IMR-90 (cell line): Measurements from ENCODE around the gene SLC24A3. TPM values are rescaled to one million over a fixed set of nuclear protein-coding genes. Genes with fewer than 3 reads are reported as not detected.

Experiments used
- ATAC-seq: fragments of 200-7000 bp; cut with Tn5 transposase; 2 replicates; pipeline ENCODE4 v1.9.1; 2020; ENCODE audit warnings: low read depth, mild to moderate bottlenecking, moderate library complexity
- BruUV-seq: library from RNA; stranded (reverse); fragments of 400-500 nt; replicated peaks from 2 replicates; lab custom pipeline; 2021; lab: Mats Ljungman, UMichigan
- CTCF ChIA-PET: fragments of 300-600 bp; formaldehyde crosslinking; extraction: SDS; loops from one replicate; lab custom pipeline; 2021; ENCODE audit warnings: antibody characterized with exemption; lab: Yijun Ruan, JAX
- POLR2A ChIA-PET: fragments of 300-600 bp; sonication (Branson Sonifier 250); formaldehyde crosslinking; loops from one replicate; lab custom pipeline; 2022; ENCODE audit warnings: antibody characterized with exemption; ENCODE audit not compliant: unreplicated experiment; lab: Charles Lee
- DNase-seq: peaks from one replicate; pipeline ENCODE4 v3.0.0; 2013
- H2AFZ ChIP-seq: replicated peaks from 2 replicates; pipeline ENCODE3; 2013; ENCODE audit warnings: low read length, mild to moderate bottlenecking; ENCODE audit not compliant: poor library complexity
- H2AK5ac ChIP-seq: 2 replicates; pipeline ENCODE4 v1.6.1; 2013; ENCODE audit warnings: low read depth, low read length, inconsistent platforms
- H2AK9ac ChIP-seq: replicated peaks from 2 replicates; pipeline ENCODE3; 2013; ENCODE audit warnings: mild to moderate bottlenecking, low read depth, low read length, moderate library complexity; ENCODE audit not compliant: poor library complexity
- H2BK120ac ChIP-seq: 2 replicates; pipeline ENCODE4 v1.6.1; 2013; ENCODE audit warnings: low read depth, low read length, inconsistent platforms
- H2BK15ac ChIP-seq: 3 replicates; pipeline ENCODE4 v1.6.1; 2013; ENCODE audit warnings: low read depth, low read length, inconsistent platforms
- H2BK20ac ChIP-seq: 2 replicates; pipeline ENCODE4 v1.6.1; 2013; ENCODE audit warnings: low read depth, mild to moderate bottlenecking, inconsistent platforms, low read length, moderate library complexity
- H2BK5ac ChIP-seq: 2 replicates; pipeline ENCODE4 v1.6.1; 2013; ENCODE audit warnings: mild to moderate bottlenecking, low read depth, low read length, inconsistent platforms; ENCODE audit not compliant: poor library complexity, severe bottlenecking
- H3K14ac ChIP-seq: replicated peaks from 2 replicates; pipeline ENCODE4 v1.6.1; 2013; ENCODE audit warnings: low read depth, low read length, inconsistent platforms
- H3K18ac ChIP-seq: 2 replicates; pipeline ENCODE4 v1.6.1; 2013; ENCODE audit warnings: low read depth, low read length, control low read depth
- H3K23ac ChIP-seq: 2 replicates; pipeline ENCODE4 v1.6.1; 2013; ENCODE audit warnings: low read depth, low read length, inconsistent platforms
- H3K27ac ChIP-seq: 2 replicates; pipeline ENCODE4 v1.5.1; 2013; ENCODE audit warnings: mild to moderate bottlenecking, control low read depth, low read length; ENCODE audit not compliant: insufficient read depth
- H3K27me3 ChIP-seq: 2 replicates; pipeline ENCODE4 v1.6.1; 2013; ENCODE audit warnings: low read length; ENCODE audit not compliant: control insufficient read depth, insufficient read depth
- H3K36me3 ChIP-seq: 2 replicates; pipeline ENCODE4 v1.6.1; 2013; ENCODE audit warnings: low read length, mixed read lengths; ENCODE audit not compliant: control insufficient read depth, insufficient read depth
- H3K4ac ChIP-seq: 2 replicates; pipeline ENCODE4 v1.6.1; 2013; ENCODE audit warnings: low read depth, low read length, inconsistent platforms
- H3K4me1 ChIP-seq: 2 replicates; pipeline ENCODE4 v1.6.1; 2013; ENCODE audit warnings: low read length, mixed read lengths; ENCODE audit not compliant: control insufficient read depth, insufficient read depth
- H3K4me2 ChIP-seq: 2 replicates; pipeline ENCODE4 v1.6.1; 2013; ENCODE audit warnings: low read depth, mild to moderate bottlenecking, control low read depth, low read length, moderate library complexity
- H3K4me3 ChIP-seq: 2 replicates; pipeline ENCODE4 v1.5.1; 2013; ENCODE audit warnings: low read depth, mild to moderate bottlenecking, control low read depth, low read length, moderate library complexity; ENCODE audit not compliant: insufficient read depth
- H3K56ac ChIP-seq: 2 replicates; pipeline ENCODE4 v1.6.1; 2013; ENCODE audit warnings: low read length, inconsistent platforms; ENCODE audit not compliant: insufficient read depth; ENCODE audit errors: extremely low read depth
- H3K79me1 ChIP-seq, 2 experiments: 2 replicates each; pipeline ENCODE4 v1.6.1; 2013; ENCODE audit warnings: low read length in 2 of 2, inconsistent platforms in 1 of 2, low read depth in 1 of 2
- H3K9ac ChIP-seq: 2 replicates; pipeline ENCODE4 v1.6.1; 2013; ENCODE audit warnings: low read depth, low read length, control low read depth
- H3K9me1 ChIP-seq: 2 replicates; pipeline ENCODE4 v1.6.1; 2013; ENCODE audit warnings: low read length, inconsistent platforms; ENCODE audit not compliant: insufficient read depth
- H3K9me3 ChIP-seq: 2 replicates; pipeline ENCODE4 v1.6.1; 2013; ENCODE audit warnings: low read length; ENCODE audit not compliant: control insufficient read depth, insufficient read depth
- H4K20me1 ChIP-seq: 2 replicates; pipeline ENCODE4 v1.6.1; 2013; ENCODE audit warnings: low read length, inconsistent platforms; ENCODE audit not compliant: insufficient read depth
- H4K5ac ChIP-seq: 2 replicates; pipeline ENCODE4 v1.6.1; 2013; ENCODE audit warnings: mild to moderate bottlenecking, low read depth, low read length, control low read depth
- H4K8ac ChIP-seq, 2 experiments: 2 replicates each; pipeline ENCODE4 v1.6.1; 2013; ENCODE audit warnings: low read depth in 2 of 2, low read length in 2 of 2, control low read depth in 1 of 2, inconsistent platforms in 1 of 2
- H4K91ac ChIP-seq: 2 replicates; pipeline ENCODE4 v1.6.1; 2013; ENCODE audit warnings: low read depth, low read length, inconsistent platforms; ENCODE audit not compliant: insufficient read depth
- BHLHE40 ChIP-seq: fragments of 150-350 bp; IDR thresholded peaks from 2 replicates; pipeline ENCODE4 v1.6.1; 2016; ENCODE audit warnings: mild to moderate bottlenecking, low read depth, low read length
- CHD1 ChIP-seq: IDR thresholded peaks from 2 replicates; pipeline ENCODE4 v1.6.1; 2012; ENCODE audit warnings: low read depth, low read length, improper control_type of control experiment
- WGBS, 2 experiments: methylation state at CpG; one replicate each; pipeline versions ENCODE4 v1.1.5 to v1.1.7; 2013; ENCODE audit warnings: missing lambda C conversion rate in 2 of 2; ENCODE audit not compliant: insufficient read length in 1 of 2; ENCODE audit errors: extremely low coverage in 2 of 2; 5-methylcytosine and 5-hydroxymethylcytosine counted together
- dilution Hi-C: fragments of 300-500 bp; cut with HindIII; formaldehyde crosslinking; loops from one replicate; pipeline ENCODE4 v1.14.3; 2018; ENCODE audit warnings: low sequenced_read_pairs; ENCODE audit not compliant: unreplicated experiment
- in situ Hi-C: fragments of 300-500 bp; cut with MboI; formaldehyde crosslinking; loops from 3 replicates; pipeline ENCODE4 v1.14.3; 2019; ENCODE audit warnings: low sequenced_read_pairs, inconsistent platforms, mixed read lengths
- intact Hi-C: fragments of 100-400 bp; cut with micrococcal nuclease; formaldehyde crosslinking; loops from 2 replicates; pipeline ENCODE4 v1.10.0; 2022
- polyA plus RNA-seq, 3 experiments: library from polyadenylated mRNA; depleted of rRNA; stranded (reverse); fragments of >200 nt; gene quantifications; 2 replicates each; pipeline ENCODE4 v1.2.3, GENCODE V29; 2012; ENCODE audit warnings: low replicate concordance in 1 of 3
- total RNA-seq: library from RNA; depleted of rRNA; stranded (reverse); fragments of >200 nt; gene quantifications from 2 replicates; pipeline ENCODE4 v1.2.3, GENCODE V29; 2012

SLC24A3 gene
- total and polyA plus RNA-seq, 2 of the 4 experiments (the other 2 are of a cell fraction) = not detected

DNA sequence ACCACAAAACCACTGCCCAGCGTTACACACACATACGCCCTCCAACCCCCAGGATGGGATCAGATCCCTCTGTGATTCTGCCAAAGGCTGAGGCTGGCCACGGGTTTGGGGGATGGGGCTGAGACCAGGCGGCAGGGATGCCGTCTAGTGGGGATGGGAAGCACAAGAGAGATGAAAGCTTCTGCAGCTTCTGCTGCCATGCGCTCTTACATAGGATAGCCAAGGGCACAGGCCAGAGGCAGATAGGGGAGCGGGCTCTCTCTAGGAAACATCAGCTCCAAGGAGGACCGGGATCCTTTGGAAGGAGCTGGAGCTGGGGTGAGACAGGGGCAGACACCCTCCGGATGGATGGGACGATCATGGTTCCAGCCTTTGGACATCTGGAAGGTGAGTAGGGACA is 526.9 kb downstream of the SLC24A3 start:
- TF ChIP-seq BHLHE40 = no peak
- TF ChIP-seq CHD1 = no peak
- H2AK9ac ChIP-seq = no peak overlapping the region
- H3K27me3 ChIP-seq = peaks cover 15% of the 10 kb centered on the region
- no peak overlapping the region for H3K4ac ChIP-seq
- no peak overlapping the region for H3K27ac ChIP-seq
- 90% methylated on average over 2 of the region's 10 CpGs; no CpG with 5 or more reads in 1 of the 2 experiments for WGBS, 2 experiments
- peaks cover 4% of the 10 kb centered on the region for H3K4me1 ChIP-seq
- H4K5ac ChIP-seq = no peak overlapping the region
- H2BK20ac ChIP-seq = no peak overlapping the region
- no peak overlapping the region for H3K4me3 ChIP-seq
- DNase-seq = no peak
- no peak overlapping the region for H3K4me2 ChIP-seq
- H3K18ac ChIP-seq = no peak overlapping the region
- ATAC-seq = no peak
- no peak overlapping the region for H3K23ac ChIP-seq
- no peak overlapping the region for H2BK5ac ChIP-seq
- no peak overlapping the region for H2AK5ac ChIP-seq
- no peak overlapping the region for H4K8ac ChIP-seq
- no peaks in the 10 kb centered on the region for H3K36me3 ChIP-seq
- H2AFZ ChIP-seq = no peak overlapping the region
- H3K9ac ChIP-seq = no peak overlapping the region
- no peak overlapping the region; the same call in 1 of the 2 replicates for H3K56ac ChIP-seq
- H3K79me1 ChIP-seq = no peaks in the 10 kb centered on the region
- H3K9me1 ChIP-seq = 0 out of 2 replicates have a peak, but pooled peaks cover 4% of the 10 kb centered on the region
- ChIA-PET POLR2A (no interaction called here), CTCF (no interaction called here)
- in situ Hi-C loops (no loop called here), intact Hi-C loops (no loop called here), dilution Hi-C loops (no loop called here)
- H2BK15ac ChIP-seq = no peak overlapping the region
- H4K91ac ChIP-seq = no peak overlapping the region
- no TSS peak for BruUV-seq
- no peak overlapping the region for H2BK120ac ChIP-seq
- H3K14ac ChIP-seq = no peak overlapping the region
- no peaks in the 10 kb centered on the region for H4K20me1 ChIP-seq
- no peaks in the 10 kb centered on the region for H3K9me3 ChIP-seq
